Measurements from ENCODE around the gene NUDT8. TPM values are rescaled to one million over a fixed set of nuclear protein-coding genes. Genes with fewer than 3 reads are reported as not detected.

NUDT8 gene
- total and polyA plus RNA-seq, 9 of the 15 experiments (the other 6 are each of a cell fraction or from before 2014, with no cell fraction given), result 0.23 to 27.8 (median 5.0) TPM

DNA sequence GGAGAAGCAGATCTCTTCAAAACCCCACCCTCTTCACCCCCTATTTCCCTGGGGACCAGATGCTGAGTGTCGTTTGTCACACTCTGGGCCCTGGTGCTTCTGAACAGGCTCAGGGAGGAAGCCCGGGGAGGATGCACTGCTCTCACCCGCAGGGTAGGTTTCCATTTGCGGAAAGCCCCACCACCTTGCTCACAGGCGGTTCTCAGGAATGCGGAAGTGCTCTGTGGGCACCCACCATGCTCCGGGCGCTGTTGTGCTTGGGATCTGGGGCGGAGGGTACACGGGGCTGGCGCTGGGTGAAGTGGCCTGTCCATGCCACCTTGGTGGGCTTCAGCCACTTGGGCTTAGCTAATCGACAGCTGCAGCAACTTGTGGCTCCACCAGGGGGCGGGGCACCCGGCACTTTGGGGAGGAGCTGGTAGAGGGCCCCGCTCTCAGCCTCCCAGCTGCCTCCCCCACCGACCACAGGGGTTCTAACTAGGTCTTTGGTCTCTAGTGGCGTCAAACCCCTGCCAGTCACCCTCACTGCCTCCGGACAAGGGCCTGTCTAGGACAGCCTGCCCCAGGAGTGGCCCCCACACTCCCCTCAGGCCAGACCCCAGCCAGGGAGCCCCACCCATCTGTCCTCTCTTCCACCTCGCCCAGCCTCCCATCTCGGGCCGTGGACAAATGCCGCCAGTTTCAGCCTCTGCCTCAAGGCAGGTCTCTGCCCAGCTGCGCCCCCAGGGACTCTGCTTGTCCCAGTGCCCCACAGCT is 15.6 kb downstream of the NUDT8 start (continued):
- TF ChIP-seq THRAP3 (IDR thresholded peaks at IDR 0.05; ENCODE audit: borderline replicate concordance) (no peak), STAG1 (CRISPR knock-in tag; IDR thresholded peaks at IDR 0.05; ENCODE audit: borderline replicate concordance) (0 out of 2 replicates have a peak, but pooled peaks have one; percentile 23), TOE1 (IDR thresholded peaks at IDR 0.05; ENCODE audit: borderline replicate concordance) (peak; percentile 45; the same call in 1 of the 2 replicates), TOE1 (CRISPR knock-in tag; IDR thresholded peaks at IDR 0.05; ENCODE audit: borderline replicate concordance, low read depth) (no peak), IFI16 (CRISPR knock-in tag; IDR thresholded peaks at IDR 0.05) (no peak), SMC3 (conservative IDR thresholded peaks at IDR 0.05; ENCODE audit: insufficient read depth, low read depth, low read length) (peak; percentile 38; the same call in 1 of the 2 replicates), NR2C2 (CRISPR knock-in tag; IDR thresholded peaks at IDR 0.05) (no peak), NR2C2 (tag; IDR thresholded peaks at IDR 0.05) (no peak), ARNT (IDR thresholded peaks at IDR 0.05) (no peak), ATF1 (CRISPR knock-in tag; IDR thresholded peaks at IDR 0.05) (no peak), ATF1 (tag; IDR thresholded peaks at IDR 0.05) (no peak), ADNP (tag; IDR thresholded peaks at IDR 0.05) (no peak), ZNF165 (CRISPR knock-in tag; IDR thresholded peaks at IDR 0.05; ENCODE audit: borderline replicate concordance) (no peak)
- TF ChIP-seq, protein P1, sequence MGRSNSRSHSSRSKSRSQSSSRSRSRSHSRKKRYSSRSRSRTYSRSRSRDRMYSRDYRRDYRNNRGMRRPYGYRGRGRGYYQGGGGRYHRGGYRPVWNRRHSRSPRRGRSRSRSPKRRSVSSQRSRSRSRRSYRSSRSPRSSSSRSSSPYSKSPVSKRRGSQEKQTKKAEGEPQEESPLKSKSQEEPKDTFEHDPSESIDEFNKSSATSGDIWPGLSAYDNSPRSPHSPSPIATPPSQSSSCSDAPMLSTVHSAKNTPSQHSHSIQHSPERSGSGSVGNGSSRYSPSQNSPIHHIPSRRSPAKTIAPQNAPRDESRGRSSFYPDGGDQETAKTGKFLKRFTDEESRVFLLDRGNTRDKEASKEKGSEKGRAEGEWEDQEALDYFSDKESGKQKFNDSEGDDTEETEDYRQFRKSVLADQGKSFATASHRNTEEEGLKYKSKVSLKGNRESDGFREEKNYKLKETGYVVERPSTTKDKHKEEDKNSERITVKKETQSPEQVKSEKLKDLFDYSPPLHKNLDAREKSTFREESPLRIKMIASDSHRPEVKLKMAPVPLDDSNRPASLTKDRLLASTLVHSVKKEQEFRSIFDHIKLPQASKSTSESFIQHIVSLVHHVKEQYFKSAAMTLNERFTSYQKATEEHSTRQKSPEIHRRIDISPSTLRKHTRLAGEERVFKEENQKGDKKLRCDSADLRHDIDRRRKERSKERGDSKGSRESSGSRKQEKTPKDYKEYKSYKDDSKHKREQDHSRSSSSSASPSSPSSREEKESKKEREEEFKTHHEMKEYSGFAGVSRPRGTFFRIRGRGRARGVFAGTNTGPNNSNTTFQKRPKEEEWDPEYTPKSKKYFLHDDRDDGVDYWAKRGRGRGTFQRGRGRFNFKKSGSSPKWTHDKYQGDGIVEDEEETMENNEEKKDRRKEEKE (IDR thresholded peaks at IDR 0.05; ENCODE audit: borderline replicate concordance in 1 of 2, control insufficient read depth in 1 of 2, low read depth in 2 of 2, low read length in 1 of 2), result no peak
- TF ChIP-seq, protein P2, sequence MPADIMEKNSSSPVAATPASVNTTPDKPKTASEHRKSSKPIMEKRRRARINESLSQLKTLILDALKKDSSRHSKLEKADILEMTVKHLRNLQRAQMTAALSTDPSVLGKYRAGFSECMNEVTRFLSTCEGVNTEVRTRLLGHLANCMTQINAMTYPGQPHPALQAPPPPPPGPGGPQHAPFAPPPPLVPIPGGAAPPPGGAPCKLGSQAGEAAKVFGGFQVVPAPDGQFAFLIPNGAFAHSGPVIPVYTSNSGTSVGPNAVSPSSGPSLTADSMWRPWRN (IDR thresholded peaks at IDR 0.05; ENCODE audit: low read depth), result no peak
- TF ChIP-seq, protein P3, sequence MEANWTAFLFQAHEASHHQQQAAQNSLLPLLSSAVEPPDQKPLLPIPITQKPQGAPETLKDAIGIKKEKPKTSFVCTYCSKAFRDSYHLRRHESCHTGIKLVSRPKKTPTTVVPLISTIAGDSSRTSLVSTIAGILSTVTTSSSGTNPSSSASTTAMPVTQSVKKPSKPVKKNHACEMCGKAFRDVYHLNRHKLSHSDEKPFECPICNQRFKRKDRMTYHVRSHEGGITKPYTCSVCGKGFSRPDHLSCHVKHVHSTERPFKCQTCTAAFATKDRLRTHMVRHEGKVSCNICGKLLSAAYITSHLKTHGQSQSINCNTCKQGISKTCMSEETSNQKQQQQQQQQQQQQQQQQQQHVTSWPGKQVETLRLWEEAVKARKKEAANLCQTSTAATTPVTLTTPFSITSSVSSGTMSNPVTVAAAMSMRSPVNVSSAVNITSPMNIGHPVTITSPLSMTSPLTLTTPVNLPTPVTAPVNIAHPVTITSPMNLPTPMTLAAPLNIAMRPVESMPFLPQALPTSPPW (CRISPR knock-in tag; IDR thresholded peaks at IDR 0.05), result peak; percentile 47; the same call in 1 of the 2 replicates
- TF ChIP-seq, protein P4, sequence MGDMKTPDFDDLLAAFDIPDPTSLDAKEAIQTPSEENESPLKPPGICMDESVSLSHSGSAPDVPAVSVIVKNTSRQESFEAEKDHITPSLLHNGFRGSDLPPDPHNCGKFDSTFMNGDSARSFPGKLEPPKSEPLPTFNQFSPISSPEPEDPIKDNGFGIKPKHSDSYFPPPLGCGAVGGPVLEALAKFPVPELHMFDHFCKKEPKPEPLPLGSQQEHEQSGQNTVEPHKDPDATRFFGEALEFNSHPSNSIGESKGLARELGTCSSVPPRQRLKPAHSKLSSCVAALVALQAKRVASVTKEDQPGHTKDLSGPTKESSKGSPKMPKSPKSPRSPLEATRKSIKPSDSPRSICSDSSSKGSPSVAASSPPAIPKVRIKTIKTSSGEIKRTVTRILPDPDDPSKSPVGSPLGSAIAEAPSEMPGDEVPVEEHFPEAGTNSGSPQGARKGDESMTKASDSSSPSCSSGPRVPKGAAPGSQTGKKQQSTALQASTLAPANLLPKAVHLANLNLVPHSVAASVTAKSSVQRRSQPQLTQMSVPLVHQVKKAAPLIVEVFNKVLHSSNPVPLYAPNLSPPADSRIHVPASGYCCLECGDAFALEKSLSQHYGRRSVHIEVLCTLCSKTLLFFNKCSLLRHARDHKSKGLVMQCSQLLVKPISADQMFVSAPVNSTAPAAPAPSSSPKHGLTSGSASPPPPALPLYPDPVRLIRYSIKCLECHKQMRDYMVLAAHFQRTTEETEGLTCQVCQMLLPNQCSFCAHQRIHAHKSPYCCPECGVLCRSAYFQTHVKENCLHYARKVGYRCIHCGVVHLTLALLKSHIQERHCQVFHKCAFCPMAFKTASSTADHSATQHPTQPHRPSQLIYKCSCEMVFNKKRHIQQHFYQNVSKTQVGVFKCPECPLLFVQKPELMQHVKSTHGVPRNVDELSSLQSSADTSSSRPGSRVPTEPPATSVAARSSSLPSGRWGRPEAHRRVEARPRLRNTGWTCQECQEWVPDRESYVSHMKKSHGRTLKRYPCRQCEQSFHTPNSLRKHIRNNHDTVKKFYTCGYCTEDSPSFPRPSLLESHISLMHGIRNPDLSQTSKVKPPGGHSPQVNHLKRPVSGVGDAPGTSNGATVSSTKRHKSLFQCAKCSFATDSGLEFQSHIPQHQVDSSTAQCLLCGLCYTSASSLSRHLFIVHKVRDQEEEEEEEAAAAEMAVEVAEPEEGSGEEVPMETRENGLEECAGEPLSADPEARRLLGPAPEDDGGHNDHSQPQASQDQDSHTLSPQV (IDR thresholded peaks at IDR 0.05), result no peak

Data from K562 (cell line).